ENCODE measurements around the gene ZNF445. TPM values are rescaled to one million over a fixed set of nuclear protein-coding genes. Genes with fewer than 3 reads are reported as not detected.
"Not testable (repeated sequence)": the region's sequence is repeated elsewhere in the genome, so short reads cannot be mapped to it uniquely, and the experiment has no call there.

ZNF445 gene
- total and polyA plus RNA-seq, 10 donors: 1.2 to 29.0 (median 16.9) TPM

GRCh38 chr3:44467241-44467640 lies 10.2 kb downstream of the ZNF445 start:
- Histone ChIP-seq H3K27me3 (replicated peaks in 1 of 7) (no peaks in the 10 kb centered on the region), H3K36me3 (peaks cover 0 to 79% (median 18%) of the 10 kb centered on the region in 6 donors), H3K4me3 (no peak overlapping the region), H3K27ac (no peak overlapping the region), H3K9me3 (peaks cover 0 to 3% (median 0%) of the 10 kb centered on the region in 8 donors), H3K4me1 (peaks cover 0 to 13% (median 4%) of the 10 kb centered on the region in 6 donors)
- no peak for DNase-seq
- TF ChIP-seq POLR2AphosphoS5 (IDR thresholded peaks at IDR 0.05) (no peak), POLR2A (IDR thresholded peaks at IDR 0.05) (no peak), CTCF (IDR thresholded peaks at IDR 0.05 in 8 of 11, conservative IDR thresholded peaks at IDR 0.05 in 3 of 11) (no peak)
- 26 to 80% (median 40%) methylated on average over 1 of the region's 1 CpG for WGBS, 5 donors
- intact Hi-C loops (cut with DNase I; ENCODE audit: low total_unique reads): no loop called here

- WGBS, 5 donors: 97 to 100% (median 98%) methylated on average over 7 of the region's 7 CpGs
- H3K4me1 ChIP-seq: not testable (repeated sequence)
Measured at GRCh38 chr3:44464920-44465319, 12.6 kb downstream of the ZNF445 start.

GRCh38 chr3:44464509-44464908 lies 13.0 kb downstream of the ZNF445 start:
- WGBS, 5 donors: 94 to 98% (median 97%) methylated on average over 7 of the region's 7 CpGs
- no peak for DNase-seq
- no peak for TF ChIP-seq POLR2A (IDR thresholded peaks at IDR 0.05)
- no peak for TF ChIP-seq CTCF (IDR thresholded peaks at IDR 0.05 in 8 of 11, conservative IDR thresholded peaks at IDR 0.05 in 3 of 11)
- no peak for TF ChIP-seq POLR2AphosphoS5 (IDR thresholded peaks at IDR 0.05)
- peaks cover 0 to 86% (median 23%) of the 10 kb centered on the region in 6 donors for H3K36me3 ChIP-seq
- H3K4me1 ChIP-seq: no peaks in the 10 kb centered on the region
- H3K27me3 ChIP-seq (replicated peaks in 1 of 7): no peaks in the 10 kb centered on the region
- intact Hi-C loops (cut with DNase I; ENCODE audit: low total_unique reads): no loop called here
- no peak overlapping the region for H3K27ac ChIP-seq
- H3K9me3 ChIP-seq: peaks cover 0 to 31% (median 25%) of the 10 kb centered on the region in 8 donors
- H3K4me3 ChIP-seq: no peak overlapping the region

More at GRCh38 chr3:44464920-44465319, 12.6 kb downstream of the ZNF445 start:
- intact Hi-C loops (cut with DNase I; ENCODE audit: low total_unique reads); DNase-seq; H3K27me3 ChIP-seq (replicated peaks in 1 of 7); H3K27ac ChIP-seq; H3K4me3 ChIP-seq: not testable (repeated sequence)
- Histone ChIP-seq H3K9me3 (peaks cover 0 to 26% (median 22%) of the 10 kb centered on the region in 8 donors), H3K36me3 (peaks cover 0 to 86% (median 23%) of the 10 kb centered on the region in 6 donors)

- H3K4me1 ChIP-seq; DNase-seq; intact Hi-C loops (cut with DNase I; ENCODE audit: low total_unique reads); H3K27ac ChIP-seq; H3K27me3 ChIP-seq (replicated peaks in 1 of 7); H3K4me3 ChIP-seq: not testable (repeated sequence)
- Histone ChIP-seq H3K9me3 (peaks cover 0 to 33% (median 26%) of the 10 kb centered on the region in 8 donors), H3K36me3 (peaks cover 0 to 95% (median 44%) of the 10 kb centered on the region in 6 donors)
- WGBS, 5 donors: 95 to 98% (median 97%) methylated on average over 4 of the region's 4 CpGs
Measured at GRCh38 chr3:44460050-44460449, 17.4 kb downstream of the ZNF445 start.

GRCh38 chr3:44455318-44455717 lies 22.2 kb downstream of the ZNF445 start:
- H3K4me3 ChIP-seq: no peak overlapping the region
- 94 to 100% (median 98%) methylated on average over 10 of the region's 10 CpGs for WGBS, 5 donors
- DNase-seq: no peak
- H3K27ac ChIP-seq: no peak overlapping the region
- no peak for TF ChIP-seq POLR2AphosphoS5 (IDR thresholded peaks at IDR 0.05)
- TF ChIP-seq CTCF (IDR thresholded peaks at IDR 0.05 in 8 of 11, conservative IDR thresholded peaks at IDR 0.05 in 3 of 11): no peak
- no peak for TF ChIP-seq POLR2A (IDR thresholded peaks at IDR 0.05)
- peaks cover 0 to 11% (median 8%) of the 10 kb centered on the region in 8 donors for H3K9me3 ChIP-seq
- intact Hi-C loops (cut with DNase I; ENCODE audit: low total_unique reads): no loop called here
- peaks cover 3 to 95% (median 62%) of the 10 kb centered on the region in 6 donors for H3K36me3 ChIP-seq
- H3K27me3 ChIP-seq (replicated peaks in 1 of 7): no peaks in the 10 kb centered on the region
- H3K4me1 ChIP-seq: no peaks in the 10 kb centered on the region
